Esophagus squamous epithelium (tissue), 5 donors: Measurements from ENCODE around the gene STUB1. TPM values are rescaled to one million over a fixed set of nuclear protein-coding genes. Genes with fewer than 3 reads are reported as not detected.

Experiments used
- DNase-seq: peaks from one replicate; lab custom pipeline; 2025; lab: John Stamatoyannopoulos, UW
- H3K27ac ChIP-seq, 4 donors: fragments of 200-600 bp; sonication (generic); one replicate each; pipeline ENCODE4 v1.5.1; 2016 to 2019; ENCODE audit warnings: mild to moderate bottlenecking in 1 of 4
- H3K27me3 ChIP-seq, 4 donors: fragments of 200-600 bp; sonication (generic); 1 replicate in 3 of 4; 2 replicates in 1 of 4; pipeline versions ENCODE4 v1.5.1 to v1.6.0; 2017 to 2021; ENCODE audit warnings: antibody characterized with exemption in 1 of 4
- H3K36me3 ChIP-seq, 3 donors: fragments of 200-600 bp; sonication (generic); one replicate each; pipeline ENCODE4 v1.5.1; 2016 to 2019
- H3K4me1 ChIP-seq, 3 donors: fragments of 200-600 bp; sonication (generic); one replicate each; pipeline ENCODE4 v1.5.1; 2017 to 2019
- H3K4me3 ChIP-seq, 4 donors: fragments of 200-600 bp; sonication (generic); 1 replicate in 3 of 4; 2 replicates in 1 of 4; pipeline ENCODE4 v1.5.1; 2016 to 2019; ENCODE audit warnings: mild to moderate bottlenecking in 2 of 4, moderate library complexity in 1 of 4
- H3K9me3 ChIP-seq, 3 donors: fragments of 200-600 bp; sonication (generic); one replicate each; pipeline ENCODE4 v1.5.1; 2016 to 2019
- CTCF ChIP-seq, 6 experiments: fragments of 450-650 bp in 4 of 6; fragments of 200-600 bp in 2 of 6; sonication (generic) in 2 of 6; IDR thresholded peaks; one replicate each; pipeline ENCODE4 v1.5.1; 2016 to 2019; ENCODE audit warnings: antibody characterized with exemption in 6 of 6, mild to moderate bottlenecking in 4 of 6, moderate library complexity in 4 of 6
- POLR2A ChIP-seq, 4 donors: fragments of 450-650 bp; IDR thresholded peaks; one replicate each; pipeline ENCODE4 v1.6.1; 2017; ENCODE audit warnings: antibody characterized with exemption in 4 of 4, mild to moderate bottlenecking in 4 of 4, moderate library complexity in 3 of 4
- WGBS, 2 donors: methylation state at CpG; one replicate each; pipeline ENCODE4 v1.1.5; 2018; 5-methylcytosine and 5-hydroxymethylcytosine counted together
- intact Hi-C: fragments of 100-400 bp; cut with DNase I; formaldehyde crosslinking; loops from one replicate; pipeline ENCODE4 v1.15.0; 2022
- total RNA-seq, 4 donors: library from RNA; depleted of rRNA; stranded (reverse); fragments of >200 nt; gene quantifications; one replicate each; pipeline ENCODE4 v1.1.0, GENCODE V29; 2016
- donor health status: DM: yes; HTN: yes; CAD: no.

Gene STUB1
- total RNA-seq, 4 donors from 2014 or later: 102 to 148 (median 120) TPM

GRCh38 chr16:633336-634050 is 46.7 kb upstream of the STUB1 start:
- Histone ChIP-seq H3K36me3 (peaks cover 3 to 38% (median 9%) of the 10 kb centered on the region in 3 donors), H3K27ac (no peak overlapping the region), H3K27me3 (no peaks in the 10 kb centered on the region), H3K4me3 (no peak overlapping the region), H3K9me3 (no peaks in the 10 kb centered on the region), H3K4me1 (peaks cover 31 to 54% (median 35%) of the 10 kb centered on the region in 3 donors)
- WGBS, 2 donors: 93 to 96% methylated on average over 25 to 41 of the region's 74 CpGs
- no peak for DNase-seq
- TF ChIP-seq CTCF (IDR thresholded peaks at IDR 0.05) (no peak), POLR2A (IDR thresholded peaks at IDR 0.05) (no peak)
- intact Hi-C loops: no loop called here

GRCh38 chr16:634051-634670 is 46.0 kb upstream of the STUB1 start:
- no peaks in the 10 kb centered on the region for H3K9me3 ChIP-seq
- intact Hi-C loops: no loop called here
- H3K27ac ChIP-seq: no peak overlapping the region
- 92% methylated on average over 10 of the region's 22 CpGs; no CpG with 5 or more reads in 1 of the 2 donors for WGBS, 2 donors
- no peaks in the 10 kb centered on the region for H3K27me3 ChIP-seq
- H3K36me3 ChIP-seq: peaks cover 0 to 31% (median 9%) of the 10 kb centered on the region in 3 donors
- H3K4me3 ChIP-seq: no peak overlapping the region
- peaks cover 31 to 54% (median 33%) of the 10 kb centered on the region in 3 donors for H3K4me1 ChIP-seq
- DNase-seq: no peak
- TF ChIP-seq CTCF (IDR thresholded peaks at IDR 0.05) (no peak), POLR2A (IDR thresholded peaks at IDR 0.05) (no peak)

GRCh38 chr16:634996-635395 is 45.2 kb upstream of the STUB1 start:
- no peaks in the 10 kb centered on the region for H3K9me3 ChIP-seq
- DNase-seq: no peak
- H3K4me1 ChIP-seq: peaks cover 30 to 46% (median 31%) of the 10 kb centered on the region in 3 donors
- H3K4me3 ChIP-seq: peak overlapping the region in 3 of 4 donors; percentile 72 to 93 (median 75)
- WGBS, 2 donors: 80 to 83% methylated on average over 4 of the region's 7 CpGs
- peaks cover 0 to 29% (median 9%) of the 10 kb centered on the region in 3 donors for H3K36me3 ChIP-seq
- no peaks in the 10 kb centered on the region for H3K27me3 ChIP-seq
- TF ChIP-seq CTCF (IDR thresholded peaks at IDR 0.05): no peak
- no peak for TF ChIP-seq POLR2A (IDR thresholded peaks at IDR 0.05)
- no peak overlapping the region for H3K27ac ChIP-seq
- intact Hi-C loops: no loop called here

- peaks cover 24 to 42% (median 24%) of the 10 kb centered on the region in 3 donors for H3K4me1 ChIP-seq
- H3K4me3 ChIP-seq: peak overlapping the region; percentile 72 to 93 (median 82)
- H3K36me3 ChIP-seq: peaks cover 0 to 29% (median 9%) of the 10 kb centered on the region in 3 donors
- no peaks in the 10 kb centered on the region for H3K9me3 ChIP-seq
- no peaks in the 10 kb centered on the region for H3K27me3 ChIP-seq
- intact Hi-C loops: no loop called here
- DNase-seq: no peak
- peak overlapping the region; percentile 85 to 99 (median 96) for H3K27ac ChIP-seq
- WGBS, 2 donors: no CpG with 5 or more reads among the region's 55 CpGs
- no peak for TF ChIP-seq CTCF (IDR thresholded peaks at IDR 0.05)
- no peak for TF ChIP-seq POLR2A (IDR thresholded peaks at IDR 0.05)
Measured at GRCh38 chr16:635573-636205, 44.5 kb upstream of the STUB1 start.
